Tibial nerve (tissue), 4 donors: ENCODE measurements around the gene STAB2.

Source experiments
- EP300 ChIP-seq, 2 donors: sonication (generic); formaldehyde crosslinking; IDR thresholded peaks; one replicate each; pipeline ENCODE4 v1.6.1; 2017; ENCODE audit warnings: antibody characterized with exemption in 2 of 2, mild to moderate bottlenecking in 1 of 2
- POLR2A ChIP-seq, 2 donors: fragments of 450-650 bp; IDR thresholded peaks; one replicate each; pipeline ENCODE4 v1.6.1; 2017; ENCODE audit warnings: antibody characterized with exemption in 2 of 2, mild to moderate bottlenecking in 2 of 2, moderate library complexity in 2 of 2
- TF ChIP-seq, protein P1 (sequence below), 5 experiments: fragments of 200-600 bp in 3 of 5; fragments of 450-650 bp in 2 of 5; sonication (generic) in 3 of 5; IDR thresholded peaks; one replicate each; pipeline ENCODE4 v1.5.1; 2016 to 2019; ENCODE audit warnings: antibody characterized with exemption in 5 of 5, mild to moderate bottlenecking in 3 of 5, moderate library complexity in 2 of 5

DNA sequence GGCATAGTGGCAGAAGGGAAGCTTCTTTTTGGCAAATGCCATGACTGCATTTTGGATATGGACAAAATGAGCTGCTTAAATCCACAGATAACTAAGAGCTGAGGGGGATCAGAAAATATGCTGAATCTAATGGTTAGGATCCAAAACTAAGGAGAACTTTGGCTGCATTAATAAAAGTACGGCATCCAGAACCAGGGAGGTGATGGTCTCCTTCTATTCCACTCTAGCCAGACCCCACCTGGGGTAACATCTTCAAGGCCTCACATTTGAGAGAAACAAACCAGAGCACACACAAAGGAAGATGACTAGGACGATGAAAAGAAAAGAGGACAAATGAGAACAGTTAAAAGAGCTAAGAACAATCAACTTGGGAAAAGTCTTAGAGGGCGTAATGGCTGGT lies 226.4 kb downstream of the STAB2 start:
- TF ChIP-seq, protein P1, sequence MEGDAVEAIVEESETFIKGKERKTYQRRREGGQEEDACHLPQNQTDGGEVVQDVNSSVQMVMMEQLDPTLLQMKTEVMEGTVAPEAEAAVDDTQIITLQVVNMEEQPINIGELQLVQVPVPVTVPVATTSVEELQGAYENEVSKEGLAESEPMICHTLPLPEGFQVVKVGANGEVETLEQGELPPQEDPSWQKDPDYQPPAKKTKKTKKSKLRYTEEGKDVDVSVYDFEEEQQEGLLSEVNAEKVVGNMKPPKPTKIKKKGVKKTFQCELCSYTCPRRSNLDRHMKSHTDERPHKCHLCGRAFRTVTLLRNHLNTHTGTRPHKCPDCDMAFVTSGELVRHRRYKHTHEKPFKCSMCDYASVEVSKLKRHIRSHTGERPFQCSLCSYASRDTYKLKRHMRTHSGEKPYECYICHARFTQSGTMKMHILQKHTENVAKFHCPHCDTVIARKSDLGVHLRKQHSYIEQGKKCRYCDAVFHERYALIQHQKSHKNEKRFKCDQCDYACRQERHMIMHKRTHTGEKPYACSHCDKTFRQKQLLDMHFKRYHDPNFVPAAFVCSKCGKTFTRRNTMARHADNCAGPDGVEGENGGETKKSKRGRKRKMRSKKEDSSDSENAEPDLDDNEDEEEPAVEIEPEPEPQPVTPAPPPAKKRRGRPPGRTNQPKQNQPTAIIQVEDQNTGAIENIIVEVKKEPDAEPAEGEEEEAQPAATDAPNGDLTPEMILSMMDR (IDR thresholded peaks at IDR 0.05) = no peak
- TF ChIP-seq POLR2A (IDR thresholded peaks at IDR 0.05) (no peak), EP300 (IDR thresholded peaks at IDR 0.05) (no peak)
